Measurements from ENCODE around the gene RLN3. TPM values are rescaled to one million over a fixed set of nuclear protein-coding genes. Genes with fewer than 3 reads are reported as not detected.
A peak's percentile ranks its signal among the peaks of the same experiment; 100 is the strongest.

RLN3 gene
- total RNA-seq, 2 donors from 2014 or later: not detected

GRCh38 chr19:13986348-13986904, 41.5 kb upstream of the RLN3 start:
- Mint-ChIP-seq H3K27ac (peak overlapping the region; percentile 99 to 100), H3K36me3 (no peaks in the 10 kb centered on the region), H3K9me3 (no peaks in the 10 kb centered on the region), H3K4me1 (ENCODE audit: low read depth in 2 of 2) (peaks cover 23 to 36% of the 10 kb centered on the region in 2 donors), H3K27me3 (no peaks in the 10 kb centered on the region), H3K4me3 (peak overlapping the region; percentile 82)
- peak; percentile 94 to 96 for ATAC-seq
- peak; percentile 99 for DNase-seq (ENCODE audit: low spot score)

GRCh38 chr19:13987101-13987890, 40.7 kb upstream of the RLN3 start:
- H3K9me3 Mint-ChIP-seq: no peaks in the 10 kb centered on the region
- peaks cover 23 to 38% of the 10 kb centered on the region in 2 donors for H3K4me1 Mint-ChIP-seq (ENCODE audit: low read depth in 2 of 2)
- ATAC-seq: no peak
- peak overlapping the region; percentile 82 for H3K4me3 Mint-ChIP-seq
- peak overlapping the region; percentile 99 to 100 for H3K27ac Mint-ChIP-seq
- H3K27me3 Mint-ChIP-seq: no peaks in the 10 kb centered on the region
- no peak for DNase-seq (ENCODE audit: low spot score)
- no peaks in the 10 kb centered on the region for H3K36me3 Mint-ChIP-seq

GRCh38 chr19:13989487-13989886, 38.5 kb upstream of the RLN3 start:
- peak overlapping the region; percentile 42 to 99 for H3K27ac Mint-ChIP-seq
- H3K27me3 Mint-ChIP-seq: no peaks in the 10 kb centered on the region
- H3K9me3 Mint-ChIP-seq: no peaks in the 10 kb centered on the region
- H3K36me3 Mint-ChIP-seq: no peaks in the 10 kb centered on the region
- H3K4me1 Mint-ChIP-seq (ENCODE audit: low read depth in 2 of 2): peaks cover 23 to 38% of the 10 kb centered on the region in 2 donors
- no peak for ATAC-seq
- no peak overlapping the region for H3K4me3 Mint-ChIP-seq
- DNase-seq (ENCODE audit: low spot score): no peak

- ATAC-seq (no peak), DNase-seq (ENCODE audit: low spot score) (no peak)
- Mint-ChIP-seq H3K27ac (peak overlapping the region; percentile 42 to 99), H3K36me3 (no peaks in the 10 kb centered on the region), H3K9me3 (no peaks in the 10 kb centered on the region), H3K4me3 (no peak overlapping the region), H3K27me3 (no peaks in the 10 kb centered on the region), H3K4me1 (ENCODE audit: low read depth in 2 of 2) (peaks cover 23 to 38% of the 10 kb centered on the region in 2 donors)
Observed at GRCh38 chr19:13990085-13990484, 37.9 kb upstream of the RLN3 start.

GRCh38 chr19:13992025-13992424, 35.9 kb upstream of the RLN3 start:
- Mint-ChIP-seq H3K27ac (peak overlapping the region in 1 of 2 donors; percentile 22), H3K27me3 (no peaks in the 10 kb centered on the region), H3K4me3 (no peak overlapping the region), H3K4me1 (ENCODE audit: low read depth in 2 of 2) (peaks cover 6 to 24% of the 10 kb centered on the region in 2 donors), H3K36me3 (no peaks in the 10 kb centered on the region), H3K9me3 (no peaks in the 10 kb centered on the region)
- no peak for DNase-seq (ENCODE audit: low spot score)
- no peak for ATAC-seq

GRCh38 chr19:13993590-13994300, 34.2 kb upstream of the RLN3 start:
- Mint-ChIP-seq H3K36me3 (no peaks in the 10 kb centered on the region), H3K27me3 (no peaks in the 10 kb centered on the region), H3K4me3 (no peak overlapping the region), H3K27ac (no peak overlapping the region), H3K4me1 (ENCODE audit: low read depth in 2 of 2) (peaks cover 0 to 17% of the 10 kb centered on the region in 2 donors), H3K9me3 (no peaks in the 10 kb centered on the region)
- DNase-seq (ENCODE audit: low spot score): no peak
- ATAC-seq: peak in 1 of 2 donors; percentile 29

- Mint-ChIP-seq H3K4me3 (no peak overlapping the region), H3K36me3 (no peaks in the 10 kb centered on the region), H3K4me1 (ENCODE audit: low read depth in 2 of 2) (peaks cover 0 to 3% of the 10 kb centered on the region in 2 donors), H3K9me3 (no peaks in the 10 kb centered on the region), H3K27me3 (no peaks in the 10 kb centered on the region), H3K27ac (no peak overlapping the region)
- ATAC-seq: no peak
- DNase-seq (ENCODE audit: low spot score): no peak
Observed at GRCh38 chr19:13995017-13995728, 32.8 kb upstream of the RLN3 start.

GRCh38 chr19:13995878-13996765, 31.8 kb upstream of the RLN3 start:
- H3K27ac Mint-ChIP-seq: no peak overlapping the region
- no peaks in the 10 kb centered on the region for H3K9me3 Mint-ChIP-seq
- H3K4me3 Mint-ChIP-seq: no peak overlapping the region
- H3K4me1 Mint-ChIP-seq (ENCODE audit: low read depth in 2 of 2): peaks cover under 1 to 5% of the 10 kb centered on the region in 2 donors
- no peak for DNase-seq (ENCODE audit: low spot score)
- H3K27me3 Mint-ChIP-seq: no peaks in the 10 kb centered on the region
- no peak for ATAC-seq
- H3K36me3 Mint-ChIP-seq: no peaks in the 10 kb centered on the region

- Mint-ChIP-seq H3K4me3 (no peak overlapping the region), H3K27me3 (no peaks in the 10 kb centered on the region), H3K36me3 (no peaks in the 10 kb centered on the region), H3K4me1 (ENCODE audit: low read depth in 2 of 2) (peaks cover 6 to 7% of the 10 kb centered on the region in 2 donors), H3K9me3 (no peaks in the 10 kb centered on the region), H3K27ac (no peak overlapping the region)
- ATAC-seq (no peak), DNase-seq (ENCODE audit: low spot score) (no peak)
Observed at GRCh38 chr19:13996928-13997630, 30.9 kb upstream of the RLN3 start.

- ATAC-seq: no peak
- H3K9me3 Mint-ChIP-seq: no peaks in the 10 kb centered on the region
- peaks cover 9 to 12% of the 10 kb centered on the region in 2 donors for H3K4me1 Mint-ChIP-seq (ENCODE audit: low read depth in 2 of 2)
- H3K27me3 Mint-ChIP-seq: no peaks in the 10 kb centered on the region
- H3K36me3 Mint-ChIP-seq: no peaks in the 10 kb centered on the region
- no peak overlapping the region for H3K27ac Mint-ChIP-seq
- no peak overlapping the region for H3K4me3 Mint-ChIP-seq
- no peak for DNase-seq (ENCODE audit: low spot score)
Observed at GRCh38 chr19:13997631-13997962, 30.4 kb upstream of the RLN3 start.

GRCh38 chr19:13998426-13998825, 29.5 kb upstream of the RLN3 start:
- Mint-ChIP-seq H3K36me3 (no peaks in the 10 kb centered on the region), H3K4me1 (ENCODE audit: low read depth in 2 of 2) (peaks cover 16 to 21% of the 10 kb centered on the region in 2 donors), H3K9me3 (no peaks in the 10 kb centered on the region), H3K4me3 (no peak overlapping the region), H3K27me3 (no peaks in the 10 kb centered on the region), H3K27ac (no peak overlapping the region)
- ATAC-seq (no peak), DNase-seq (ENCODE audit: low spot score) (no peak)

- H3K4me3 Mint-ChIP-seq: no peak overlapping the region
- no peak for DNase-seq (ENCODE audit: low spot score)
- H3K27me3 Mint-ChIP-seq: no peaks in the 10 kb centered on the region
- H3K27ac Mint-ChIP-seq: no peak overlapping the region
- ATAC-seq: no peak
- no peaks in the 10 kb centered on the region for H3K36me3 Mint-ChIP-seq
- H3K9me3 Mint-ChIP-seq: no peaks in the 10 kb centered on the region
- peaks cover 18 to 23% of the 10 kb centered on the region in 2 donors for H3K4me1 Mint-ChIP-seq (ENCODE audit: low read depth in 2 of 2)
Observed at GRCh38 chr19:13999085-13999484, 28.9 kb upstream of the RLN3 start.

All from natural killer cell treated with Interleukin-12 subunit alpha and Interleukin-12 subunit beta and Interleukin-15 and Interleukin-18, amount 100 ng/mL, for 72 hours (primary cell).